DND-41 (cell line): ENCODE measurements around the gene ZNF891.

Experiments used
- ATAC-seq: fragments of 200-7000 bp; cut with Tn5 transposase; 3 replicates; pipeline ENCODE4 v1.9.1; 2021; ENCODE audit warnings: low read depth; ENCODE audit not compliant: insufficient read depth
- DNase-seq: peaks from one replicate; pipeline ENCODE4 v3.0.0-alpha.2; 2020
- H2AFZ ChIP-seq: 2 replicates; pipeline ENCODE4 v1.6.0; 2012; ENCODE audit warnings: low read depth, low read length
- H3K27ac ChIP-seq: 2 replicates; pipeline ENCODE4 v1.5.1; 2012; ENCODE audit warnings: low read length, inconsistent platforms
- H3K27me3 ChIP-seq: fragments of 200-600 bp; sonication (generic); 2 replicates; pipeline ENCODE4 v1.6.0; 2012; ENCODE audit warnings: low read length, mild to moderate bottlenecking, inconsistent platforms; ENCODE audit not compliant: insufficient read depth, poor library complexity
- H3K36me3 ChIP-seq: 2 replicates; pipeline ENCODE4 v1.5.1; 2012; ENCODE audit warnings: low read length, inconsistent platforms; ENCODE audit not compliant: insufficient read depth
- H3K4me1 ChIP-seq: 2 replicates; pipeline ENCODE4 v1.5.1; 2012; ENCODE audit warnings: mild to moderate bottlenecking, low read length; ENCODE audit not compliant: insufficient read depth
- H3K4me2 ChIP-seq: 2 replicates; pipeline ENCODE4 v1.6.0; 2012; ENCODE audit warnings: mild to moderate bottlenecking, moderate library complexity, low read length, inconsistent platforms; ENCODE audit not compliant: insufficient read depth
- H3K4me3 ChIP-seq, 2 experiments: fragments of 200-600 bp in 1 of 2; shearing (Covaris generic) in 1 of 2; 2 replicates each; pipeline ENCODE4 v1.5.1; 2012 to 2016; ENCODE audit warnings: inconsistent platforms in 2 of 2, low read length in 2 of 2, mild to moderate bottlenecking in 2 of 2, low read depth in 1 of 2, moderate library complexity in 1 of 2
- H3K79me2 ChIP-seq: 2 replicates; pipeline ENCODE4 v1.6.0; 2012; ENCODE audit warnings: low read length, inconsistent platforms; ENCODE audit not compliant: insufficient read depth
- H3K9ac ChIP-seq: 2 replicates; pipeline ENCODE4 v1.6.0; 2012; ENCODE audit warnings: low read depth, mild to moderate bottlenecking, inconsistent platforms, low read length, moderate library complexity
- H3K9me3 ChIP-seq: 2 replicates; pipeline ENCODE4 v1.5.1; 2012; ENCODE audit warnings: low read length, moderate library complexity, mild to moderate bottlenecking, inconsistent platforms; ENCODE audit not compliant: insufficient read depth, severe bottlenecking
- H4K20me1 ChIP-seq: 2 replicates; pipeline ENCODE4 v1.6.0; 2012; ENCODE audit warnings: low read length; ENCODE audit not compliant: insufficient read depth
- CTCF ChIP-seq: IDR thresholded peaks from 2 replicates; pipeline ENCODE4 v1.5.1; 2012; ENCODE audit warnings: borderline replicate concordance, low read length, moderate library complexity, mild to moderate bottlenecking; ENCODE audit not compliant: poor library complexity, severe bottlenecking; ENCODE audit errors: extremely low read depth
- EZH2 ChIP-seq: IDR thresholded peaks from 3 replicates; pipeline ENCODE4 v1.6.1; 2012; ENCODE audit warnings: borderline replicate concordance, low read depth, mild to moderate bottlenecking, moderate library complexity, low read length, inconsistent platforms; ENCODE audit not compliant: severe bottlenecking

Gene ZNF891

GRCh38 chr12:133130038-133130807 lies at the start of gene ZNF891, which contains the start of gene ZNF10:
TSS of gene ZNF891 (minus strand) at chr12:133130274. CDS start at chr12:133121918, 8,356 bp downstream.
TSS of gene ZNF10 (plus strand) at chr12:133130627. CDS start at chr12:133144493, 13,866 bp downstream.
- Histone ChIP-seq H2AFZ (peak within 1 kb of the TSS; percentile 98), H4K20me1 (no peaks in the 10 kb centered on the region), H3K36me3 (peaks cover 77% of the 10 kb centered on the region), H3K4me2 (peak within 1 kb of the TSS; percentile 64), H3K27ac (peak within 1 kb of the TSS; percentile 90), H3K27me3 (no peaks in the 10 kb centered on the region), H3K4me1 (peaks cover 23% of the 10 kb centered on the region), H3K4me3 (peak within 1 kb of the TSS; percentile 38 to 100), H3K9me3 (peaks cover 78% of the 10 kb centered on the region), H3K79me2 (peaks cover 81% of the 10 kb centered on the region), H3K9ac (peak within 1 kb of the TSS; percentile 65)
- ATAC-seq (peak; percentile 88), DNase-seq (peak; percentile 96)
- TF ChIP-seq CTCF (peak; percentile 1), EZH2 (no peak)

GRCh38 chr12:133174901-133175300 lies 44.8 kb upstream of the ZNF891 start:
- Histone ChIP-seq H4K20me1 (no peaks in the 10 kb centered on the region), H3K4me2 (no peak overlapping the region), H3K4me3 (no peak overlapping the region), H3K79me2 (no peaks in the 10 kb centered on the region), H3K27me3 (no peaks in the 10 kb centered on the region), H3K9ac (no peak overlapping the region), H3K4me1 (no peaks in the 10 kb centered on the region), H2AFZ (no peak overlapping the region), H3K27ac (no peak overlapping the region), H3K36me3 (no peaks in the 10 kb centered on the region), H3K9me3 (peaks cover 43% of the 10 kb centered on the region)
- no peak for DNase-seq
- ATAC-seq: no peak
- TF ChIP-seq EZH2 (no peak), CTCF (no peak)

DNA sequence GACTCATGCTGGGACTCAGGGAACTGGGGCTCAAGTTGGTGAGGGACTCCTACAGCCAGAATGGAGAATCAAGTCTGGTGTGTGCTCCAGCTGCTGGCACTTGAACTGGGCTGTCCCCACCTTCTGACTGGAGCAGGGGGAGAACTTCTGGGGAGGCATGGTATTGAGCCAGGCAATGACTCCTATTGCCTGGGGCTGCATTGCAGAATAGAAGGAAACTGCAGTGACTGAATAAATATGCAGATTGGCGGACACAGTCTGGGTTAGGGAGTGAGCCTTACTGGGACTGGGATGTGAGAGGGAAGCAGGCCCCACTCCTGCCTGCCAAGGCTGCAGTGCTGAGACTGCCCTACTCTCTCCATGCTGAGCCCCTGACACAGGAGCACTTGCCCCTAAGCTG lies 42.4 kb upstream of the ZNF891 start:
- H4K20me1 ChIP-seq: no peaks in the 10 kb centered on the region
- no peak overlapping the region for H3K9ac ChIP-seq
- H3K4me2 ChIP-seq: no peak overlapping the region
- no peak overlapping the region for H3K27ac ChIP-seq
- no peaks in the 10 kb centered on the region for H3K27me3 ChIP-seq
- no peaks in the 10 kb centered on the region for H3K79me2 ChIP-seq
- no peaks in the 10 kb centered on the region for H3K36me3 ChIP-seq
- no peaks in the 10 kb centered on the region for H3K4me1 ChIP-seq
- H3K9me3 ChIP-seq: peaks cover 39% of the 10 kb centered on the region
- no peak for TF ChIP-seq EZH2
- no peak for TF ChIP-seq CTCF
- no peak overlapping the region for H2AFZ ChIP-seq
- DNase-seq: no peak
- no peak for ATAC-seq
- no peak overlapping the region for H3K4me3 ChIP-seq
